ENCODE measurements around the gene TAAR9.
"Not testable (repeated sequence)": the region's sequence is repeated elsewhere in the genome, so short reads cannot be mapped to it uniquely, and the experiment has no call there.

Gene TAAR9

GRCh38 chr6:132515386-132515785 is 22.7 kb upstream of the TAAR9 start:
- no peak for DNase-seq

- no peak for DNase-seq
Measured at GRCh38 chr6:132520953-132521352, 17.1 kb upstream of the TAAR9 start.

DNA sequence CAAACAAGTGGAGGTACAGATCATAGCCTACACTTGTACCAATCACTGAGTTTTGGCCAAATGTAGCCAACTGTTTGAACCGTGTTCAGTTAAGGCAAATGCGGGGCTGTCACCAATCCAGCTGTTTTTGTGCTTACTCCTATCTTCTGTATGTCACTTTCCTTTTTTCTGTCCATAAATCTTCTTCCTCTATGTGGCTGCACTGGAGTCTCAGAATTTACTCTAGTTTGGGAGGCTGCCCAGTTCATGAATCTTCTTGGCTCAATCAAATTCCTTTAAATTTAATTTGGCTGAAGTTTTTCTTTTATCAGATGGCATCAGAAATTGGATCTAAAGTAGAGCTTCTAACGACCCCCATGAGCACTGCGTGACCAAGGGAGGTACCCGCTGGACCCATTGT is 13.4 kb upstream of the TAAR9 start:
- DNase-seq = no peak

GRCh38 chr6:132525866-132526265 is 12.2 kb upstream of the TAAR9 start:
- no peak for DNase-seq

DNA sequence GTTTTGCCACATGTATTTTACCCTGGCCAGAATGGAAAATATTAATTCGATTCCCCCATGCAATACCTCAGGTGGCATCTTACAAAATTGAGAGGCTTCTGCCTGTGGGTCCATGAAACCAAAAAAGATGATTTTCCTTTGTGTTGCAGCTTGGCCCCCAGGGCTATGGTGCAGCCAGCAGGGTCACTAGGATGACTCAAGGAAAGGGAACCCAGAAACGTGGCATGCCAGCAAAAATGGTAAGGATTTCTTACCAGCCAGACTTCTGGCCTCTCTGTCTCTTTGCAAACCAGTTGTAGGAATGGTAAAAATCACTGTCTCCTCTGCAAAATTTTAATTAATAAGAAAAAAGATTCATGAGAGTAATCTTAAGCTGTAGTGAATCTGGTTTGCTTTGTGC is 11.6 kb upstream of the TAAR9 start:
- DNase-seq = no peak

GRCh38 chr6:132527791-132528190 is 10.3 kb upstream of the TAAR9 start:
- no peak for DNase-seq

GRCh38 chr6:132530293-132530974 is 7.6 kb upstream of the TAAR9 start:
- peak; percentile 62 for DNase-seq

GRCh38 chr6:132534546-132534945 is 3.5 kb upstream of the TAAR9 start:
- not testable (repeated sequence) for DNase-seq

GRCh38 chr6:132537145-132537544 is 932 bp upstream of the TAAR9 start:
- no peak for DNase-seq

DNA sequence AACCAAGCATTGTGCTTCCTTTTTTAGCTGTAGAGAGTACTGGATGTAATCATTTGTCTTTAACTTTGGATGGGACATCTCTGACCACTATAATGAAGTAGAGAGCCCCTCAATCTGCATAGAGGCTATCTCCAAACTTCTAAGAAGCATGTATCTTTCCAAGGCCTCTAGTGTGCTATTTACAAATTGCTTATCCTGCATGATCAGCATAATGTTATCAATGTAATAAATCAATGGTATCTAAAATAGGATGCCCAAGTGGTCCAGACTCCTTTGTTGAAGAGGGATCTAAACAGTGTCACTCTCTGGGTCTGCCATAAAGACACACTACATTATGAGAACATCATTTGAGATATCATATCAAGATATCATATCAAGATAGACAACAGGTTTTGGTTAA is 6.7 kb downstream of the TAAR9 start:
- DNase-seq = no peak

DNA sequence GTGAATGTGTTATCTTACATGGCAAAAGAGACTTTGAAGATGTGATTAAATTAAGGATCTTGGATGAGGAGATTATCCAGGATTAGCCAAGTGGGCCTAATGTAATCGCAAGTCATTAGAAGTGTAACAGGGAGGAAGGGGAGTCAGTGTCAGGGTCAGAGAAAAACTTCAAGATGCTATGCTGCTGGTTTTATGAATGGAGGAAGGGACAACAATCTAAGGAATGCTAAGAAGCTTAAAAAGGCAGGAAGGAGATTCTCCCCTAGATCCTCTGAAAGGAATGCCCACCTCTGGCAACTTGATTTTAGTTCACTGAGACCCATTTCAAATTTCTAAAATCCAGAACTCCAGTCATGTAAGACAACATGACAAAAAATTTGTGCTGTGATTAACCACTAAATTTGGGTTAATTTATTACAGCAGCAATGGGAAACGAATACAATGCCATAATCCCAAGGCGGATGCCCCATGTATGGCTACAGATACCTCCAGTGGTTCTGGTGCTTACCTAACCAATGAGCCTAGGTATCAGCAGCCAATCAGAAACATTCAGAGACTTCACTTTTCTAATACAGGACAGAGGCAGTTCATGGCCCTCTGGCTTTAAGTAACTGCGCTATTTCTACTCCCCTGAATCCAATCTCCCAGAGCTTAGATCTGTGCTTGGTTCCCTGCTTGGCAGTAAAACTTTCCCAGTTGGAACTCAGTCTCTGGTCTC is 10.8 kb downstream of the TAAR9 start:
- no peak for DNase-seq

GRCh38 chr6:132551214-132551613 is 13.1 kb downstream of the TAAR9 start:
- no peak for DNase-seq

DNA sequence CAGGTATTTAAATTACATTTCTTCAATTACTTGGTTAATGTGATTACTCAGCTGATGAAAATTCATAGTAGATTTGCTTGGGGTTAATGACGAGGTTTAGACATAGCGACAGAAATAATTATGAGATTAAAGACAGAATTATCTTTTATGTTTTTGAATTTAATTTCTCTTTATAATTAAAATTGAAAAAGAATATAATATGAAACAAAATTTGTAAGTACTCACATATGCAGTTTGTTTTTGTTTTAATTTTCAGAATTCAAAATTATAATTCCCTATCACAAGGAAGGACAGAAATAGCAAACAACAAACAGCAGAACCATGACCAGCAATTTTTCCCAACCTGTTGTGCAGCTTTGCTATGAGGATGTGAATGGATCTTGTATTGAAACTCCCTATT is 14.3 kb downstream of the TAAR9 start, which contains the start of gene TAAR8:
TAAR8 (plus strand) TSS at position 301 of the 400 bp plus-strand sequence; CDS start at position 322, 21 bp downstream.
- DNase-seq = no peak

GRCh38 chr6:132560087-132560486 is 22.0 kb downstream of the TAAR9 start:
- not testable (repeated sequence) for DNase-seq

GRCh38 chr6:132566404-132566803 is 28.3 kb downstream of the TAAR9 start:
- DNase-seq = no peak

GRCh38 chr6:132567566-132567965 is 29.5 kb downstream of the TAAR9 start:
- DNase-seq = no peak

GRCh38 chr6:132568611-132569010 is 30.5 kb downstream of the TAAR9 start:
- no peak for DNase-seq

DNA sequence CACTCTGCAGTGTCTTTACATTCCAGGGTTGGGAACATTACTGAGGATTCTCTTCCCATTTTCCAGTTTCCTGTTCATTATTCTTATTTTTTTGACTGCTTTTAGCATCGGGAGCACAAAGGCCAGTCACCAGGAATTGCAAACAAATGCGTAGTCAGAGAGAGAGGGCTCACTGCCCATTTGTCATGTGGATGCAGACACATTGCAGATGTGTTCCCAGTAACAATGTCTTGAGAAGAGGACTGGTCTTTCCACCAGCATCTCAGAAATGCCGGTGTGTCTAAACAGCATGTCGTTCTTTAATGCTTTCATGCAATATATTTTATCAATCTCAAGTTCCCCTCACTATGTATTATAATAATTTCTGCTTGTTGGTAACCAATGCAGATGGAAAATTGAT is 31.1 kb downstream of the TAAR9 start:
- no peak for DNase-seq

DNA sequence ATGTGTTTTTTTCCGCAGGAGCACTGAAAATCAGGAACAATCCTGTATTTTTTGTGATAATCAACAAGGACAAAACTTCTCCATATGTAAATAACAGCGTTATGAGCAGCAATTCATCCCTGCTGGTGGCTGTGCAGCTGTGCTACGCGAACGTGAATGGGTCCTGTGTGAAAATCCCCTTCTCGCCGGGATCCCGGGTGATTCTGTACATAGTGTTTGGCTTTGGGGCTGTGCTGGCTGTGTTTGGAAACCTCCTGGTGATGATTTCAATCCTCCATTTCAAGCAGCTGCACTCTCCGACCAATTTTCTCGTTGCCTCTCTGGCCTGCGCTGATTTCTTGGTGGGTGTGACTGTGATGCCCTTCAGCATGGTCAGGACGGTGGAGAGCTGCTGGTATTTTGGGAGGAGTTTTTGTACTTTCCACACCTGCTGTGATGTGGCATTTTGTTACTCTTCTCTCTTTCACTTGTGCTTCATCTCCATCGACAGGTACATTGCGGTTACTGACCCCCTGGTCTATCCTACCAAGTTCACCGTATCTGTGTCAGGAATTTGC is 32.2 kb downstream of the TAAR9 start, which contains the start of gene TAAR6:
TAAR6 (plus strand) TSS at position 102 of the 557 bp plus-strand sequence; CDS start at position 102, 0 bp downstream.
- no peak for DNase-seq

GRCh38 chr6:132571774-132572173 is 33.7 kb downstream of the TAAR9 start:
- no peak for DNase-seq

DNA sequence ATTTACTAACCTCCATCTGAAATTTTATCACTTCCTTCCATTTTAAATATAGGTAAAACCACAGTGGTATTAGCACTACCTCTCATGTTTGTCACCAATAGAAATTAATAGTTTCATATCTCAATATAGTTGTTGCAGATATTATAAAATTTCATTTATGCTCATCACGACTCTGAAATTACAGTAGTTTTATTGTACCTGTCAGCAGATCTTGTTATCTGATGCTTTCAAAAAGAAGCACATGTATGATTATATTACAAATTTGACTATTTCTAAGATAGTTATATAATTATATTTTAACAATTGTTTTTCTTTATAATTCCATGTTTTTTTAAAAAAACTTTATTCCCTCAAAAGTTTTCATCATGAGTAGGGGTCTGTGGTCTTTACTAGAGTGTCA is 46.6 kb downstream of the TAAR9 start:
- no peak for DNase-seq

DNA sequence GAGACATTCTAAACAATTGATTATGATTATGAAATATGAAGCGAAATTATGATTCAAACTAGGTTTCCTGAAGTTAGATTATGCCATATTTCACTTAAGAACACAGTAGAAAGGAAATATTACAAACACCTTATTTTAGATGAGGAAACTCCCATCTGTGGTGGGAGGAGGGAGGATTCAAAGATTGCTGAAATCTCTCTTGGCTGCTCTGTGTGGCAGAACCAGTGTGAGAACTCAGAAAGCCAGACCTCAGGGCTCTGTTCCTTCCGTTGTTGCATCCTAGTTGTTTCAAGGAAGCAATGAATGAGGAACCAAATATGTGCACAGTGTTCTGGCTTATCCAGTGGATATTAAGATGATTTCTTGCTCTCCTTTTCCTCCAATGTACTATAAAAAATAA is 49.3 kb downstream of the TAAR9 start:
- DNase-seq = no peak

All from DMS79 treated with DMSO at 0.1 percent for 48 hours (cell line).